ENCODE measurements around the gene SYNE3. TPM values are rescaled to one million over a fixed set of nuclear protein-coding genes. Genes with fewer than 3 reads are reported as not detected.
A peak's percentile ranks its signal among the peaks of the same experiment; 100 is the strongest.

Gene SYNE3
- total and polyA plus RNA-seq, 4 donors, result 0.47 to 9.0 (median 4.7) TPM

DNA sequence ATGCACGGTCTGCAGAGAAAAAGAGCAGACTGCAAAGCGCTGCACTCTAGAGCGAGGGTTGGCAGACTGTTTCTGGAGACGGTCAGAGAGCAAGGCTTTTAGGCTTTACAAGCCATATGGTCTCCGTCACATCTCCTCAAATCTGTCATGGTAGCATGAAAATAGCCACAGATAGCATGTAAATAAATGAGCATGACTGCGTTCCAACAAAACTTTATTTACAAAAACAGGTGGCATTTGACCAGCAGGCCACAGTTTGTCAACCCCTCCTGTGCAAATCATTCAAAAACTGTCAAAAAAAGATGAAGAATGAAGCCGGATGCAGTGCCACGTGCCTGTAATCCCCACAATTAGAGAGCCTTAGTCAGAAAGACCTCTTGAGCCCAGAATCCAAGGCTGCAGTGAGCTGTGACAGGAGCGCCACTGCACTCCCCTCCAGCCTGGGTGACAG is 18.9 kb downstream of the SYNE3 start:
- H3K27me3 ChIP-seq (ENCODE audit: control insufficient read depth in 4 of 4, insufficient read depth in 4 of 4, low read length in 3 of 4), result no peaks in the 10 kb centered on the region
- no peak for TF ChIP-seq JUND (IDR thresholded peaks at IDR 0.05)
- TF ChIP-seq YY1 (IDR thresholded peaks at IDR 0.05), result no peak
- no peak for TF ChIP-seq RXRA (IDR thresholded peaks at IDR 0.05)
- TF ChIP-seq NR2F2 (IDR thresholded peaks at IDR 0.05), result peak; percentile 87
- 74% methylated on average over 9 of the region's 9 CpGs for WGBS
- no peak overlapping the region for H3K27ac ChIP-seq (ENCODE audit: low read depth in 1 of 2, low read length in 2 of 2)
- peaks cover 0 to 38% (median 23%) of the 10 kb centered on the region in 4 donors for H3K4me1 ChIP-seq (ENCODE audit: control insufficient read depth in 4 of 4, insufficient read depth in 4 of 4, low read length in 3 of 4)
- no peak overlapping the region for H3K4me3 ChIP-seq (ENCODE audit: low read depth in 1 of 3, low read length in 3 of 3)
- no peaks in the 10 kb centered on the region for H3K9me3 ChIP-seq (ENCODE audit: control insufficient read depth in 4 of 4, low read length in 3 of 4)
- DNase-seq (ENCODE audit: low spot score), result no peak
- no peak overlapping the region for H3K9ac ChIP-seq (ENCODE audit: low read depth in 1 of 2, low read length in 2 of 2)
- H3K36me3 ChIP-seq (ENCODE audit: control insufficient read depth in 4 of 4, insufficient read depth in 3 of 4, low read depth in 1 of 4, low read length in 3 of 4), result peaks cover 0 to 3% (median 0%) of the 10 kb centered on the region in 4 donors

DNA sequence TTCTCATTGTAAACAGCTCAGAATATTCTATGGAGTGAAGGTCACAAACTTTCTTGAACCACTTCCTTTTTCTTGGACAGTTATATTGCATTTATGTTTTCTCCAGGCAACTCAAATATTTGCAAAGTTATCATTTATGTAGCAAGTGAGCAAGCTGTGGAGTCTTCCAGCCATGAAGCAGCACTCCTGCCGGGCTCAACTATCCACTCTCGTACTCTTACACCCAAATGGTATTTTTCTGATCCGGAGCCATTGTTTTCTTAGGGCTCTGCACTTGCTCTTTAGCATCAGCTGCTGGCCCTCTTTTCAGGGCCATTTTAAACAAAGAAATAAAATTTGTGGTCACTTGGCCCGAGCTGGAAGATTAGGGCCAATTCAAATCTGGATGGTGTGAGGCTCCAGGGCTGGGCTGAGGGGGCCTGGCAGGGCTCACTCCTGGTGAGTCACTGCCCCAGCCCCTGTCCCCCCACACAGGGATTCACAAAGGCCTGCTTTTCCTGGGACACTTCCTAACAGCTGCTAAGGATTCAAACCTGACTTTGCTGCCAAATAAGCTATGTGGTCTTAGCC is 19.7 kb downstream of the SYNE3 start:
- Histone ChIP-seq H3K9me3 (ENCODE audit: control insufficient read depth in 4 of 4, low read length in 3 of 4) (no peaks in the 10 kb centered on the region), H3K4me1 (ENCODE audit: control insufficient read depth in 4 of 4, insufficient read depth in 4 of 4, low read length in 3 of 4) (peaks cover 0 to 36% (median 22%) of the 10 kb centered on the region in 4 donors), H3K27me3 (ENCODE audit: control insufficient read depth in 4 of 4, insufficient read depth in 4 of 4, low read length in 3 of 4) (no peaks in the 10 kb centered on the region), H3K4me3 (ENCODE audit: low read depth in 1 of 3, low read length in 3 of 3) (no peak overlapping the region), H3K27ac (ENCODE audit: low read depth in 1 of 2, low read length in 2 of 2) (no peak overlapping the region), H3K9ac (ENCODE audit: low read depth in 1 of 2, low read length in 2 of 2) (no peak overlapping the region), H3K36me3 (ENCODE audit: control insufficient read depth in 4 of 4, insufficient read depth in 3 of 4, low read depth in 1 of 4, low read length in 3 of 4) (peaks cover 0 to 3% (median 0%) of the 10 kb centered on the region in 4 donors)
- no peak for TF ChIP-seq SP1 (IDR thresholded peaks at IDR 0.05)
- TF ChIP-seq RAD21 (IDR thresholded peaks at IDR 0.05), result no peak
- TF ChIP-seq, protein P1, sequence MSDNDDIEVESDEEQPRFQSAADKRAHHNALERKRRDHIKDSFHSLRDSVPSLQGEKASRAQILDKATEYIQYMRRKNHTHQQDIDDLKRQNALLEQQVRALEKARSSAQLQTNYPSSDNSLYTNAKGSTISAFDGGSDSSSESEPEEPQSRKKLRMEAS (IDR thresholded peaks at IDR 0.05), result no peak
- TF ChIP-seq, protein P2, sequence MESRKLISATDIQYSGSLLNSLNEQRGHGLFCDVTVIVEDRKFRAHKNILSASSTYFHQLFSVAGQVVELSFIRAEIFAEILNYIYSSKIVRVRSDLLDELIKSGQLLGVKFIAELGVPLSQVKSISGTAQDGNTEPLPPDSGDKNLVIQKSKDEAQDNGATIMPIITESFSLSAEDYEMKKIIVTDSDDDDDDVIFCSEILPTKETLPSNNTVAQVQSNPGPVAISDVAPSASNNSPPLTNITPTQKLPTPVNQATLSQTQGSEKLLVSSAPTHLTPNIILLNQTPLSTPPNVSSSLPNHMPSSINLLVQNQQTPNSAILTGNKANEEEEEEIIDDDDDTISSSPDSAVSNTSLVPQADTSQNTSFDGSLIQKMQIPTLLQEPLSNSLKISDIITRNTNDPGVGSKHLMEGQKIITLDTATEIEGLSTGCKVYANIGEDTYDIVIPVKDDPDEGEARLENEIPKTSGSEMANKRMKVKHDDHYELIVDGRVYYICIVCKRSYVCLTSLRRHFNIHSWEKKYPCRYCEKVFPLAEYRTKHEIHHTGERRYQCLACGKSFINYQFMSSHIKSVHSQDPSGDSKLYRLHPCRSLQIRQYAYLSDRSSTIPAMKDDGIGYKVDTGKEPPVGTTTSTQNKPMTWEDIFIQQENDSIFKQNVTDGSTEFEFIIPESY (IDR thresholded peaks at IDR 0.05), result no peak
- TF ChIP-seq JUND (IDR thresholded peaks at IDR 0.05), result no peak
- DNase-seq (ENCODE audit: low spot score), result no peak
- WGBS, result 62% methylated on average over 4 of the region's 4 CpGs

DNA sequence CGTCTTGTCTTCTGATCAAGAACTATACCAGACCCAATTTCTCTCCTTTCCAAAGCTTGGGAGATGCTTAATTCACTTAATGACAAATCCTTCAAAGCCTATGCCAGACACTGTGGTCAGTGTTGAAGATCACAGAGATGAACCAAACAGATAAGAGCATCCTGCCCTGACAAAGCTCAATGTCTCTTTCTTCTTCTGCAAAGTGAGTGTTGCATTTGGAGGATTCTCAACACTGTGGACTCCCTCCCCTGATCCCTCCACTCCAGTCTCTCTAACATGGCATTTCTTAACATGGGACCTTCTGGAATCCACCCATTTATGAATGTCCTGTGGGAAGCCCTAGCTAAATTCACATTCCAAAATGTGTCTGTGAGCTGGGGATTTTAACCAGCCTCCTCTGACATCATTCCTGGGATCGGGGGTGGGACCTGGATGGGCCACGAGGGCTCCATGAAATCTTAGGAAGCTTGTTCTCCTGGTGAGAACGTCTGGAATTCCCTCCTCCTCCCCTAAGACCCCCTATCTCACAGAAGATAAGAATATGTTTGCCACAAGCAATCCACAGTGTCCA is 20.3 kb downstream of the SYNE3 start:
- DNase-seq (ENCODE audit: low spot score), result no peak
- Histone ChIP-seq H3K27ac (ENCODE audit: low read depth in 1 of 2, low read length in 2 of 2) (peak overlapping the region in 1 of 2 donors; percentile 31), H3K27me3 (ENCODE audit: control insufficient read depth in 4 of 4, insufficient read depth in 4 of 4, low read length in 3 of 4) (no peaks in the 10 kb centered on the region), H3K9ac (ENCODE audit: low read depth in 1 of 2, low read length in 2 of 2) (no peak overlapping the region), H3K4me1 (ENCODE audit: control insufficient read depth in 4 of 4, insufficient read depth in 4 of 4, low read length in 3 of 4) (peaks cover 0 to 30% (median 21%) of the 10 kb centered on the region in 4 donors), H3K9me3 (ENCODE audit: control insufficient read depth in 4 of 4, low read length in 3 of 4) (no peaks in the 10 kb centered on the region), H3K4me3 (ENCODE audit: low read depth in 1 of 3, low read length in 3 of 3) (no peak overlapping the region), H3K36me3 (ENCODE audit: control insufficient read depth in 4 of 4, insufficient read depth in 3 of 4, low read depth in 1 of 4, low read length in 3 of 4) (peaks cover 0 to 3% (median 0%) of the 10 kb centered on the region in 4 donors)
- no peak for TF ChIP-seq RXRA (IDR thresholded peaks at IDR 0.05)
- no peak for TF ChIP-seq JUND (IDR thresholded peaks at IDR 0.05)
- no peak for TF ChIP-seq GABPA (IDR thresholded peaks at IDR 0.05 in 1 of 2, conservative IDR thresholded peaks at IDR 0.05 in 1 of 2)
- no peak for TF ChIP-seq RAD21 (IDR thresholded peaks at IDR 0.05)
- TF ChIP-seq EGR1 (IDR thresholded peaks at IDR 0.05; ENCODE audit: low read depth in 2 of 2), result no peak
- no peak for TF ChIP-seq FOXA1 (IDR thresholded peaks at IDR 0.05)
- TF ChIP-seq, protein P2 (IDR thresholded peaks at IDR 0.05), result no peak
- no peak for TF ChIP-seq NR2F2 (IDR thresholded peaks at IDR 0.05)
- no peak for TF ChIP-seq TAF1 (conservative IDR thresholded peaks at IDR 0.05)
- TF ChIP-seq, protein P3, sequence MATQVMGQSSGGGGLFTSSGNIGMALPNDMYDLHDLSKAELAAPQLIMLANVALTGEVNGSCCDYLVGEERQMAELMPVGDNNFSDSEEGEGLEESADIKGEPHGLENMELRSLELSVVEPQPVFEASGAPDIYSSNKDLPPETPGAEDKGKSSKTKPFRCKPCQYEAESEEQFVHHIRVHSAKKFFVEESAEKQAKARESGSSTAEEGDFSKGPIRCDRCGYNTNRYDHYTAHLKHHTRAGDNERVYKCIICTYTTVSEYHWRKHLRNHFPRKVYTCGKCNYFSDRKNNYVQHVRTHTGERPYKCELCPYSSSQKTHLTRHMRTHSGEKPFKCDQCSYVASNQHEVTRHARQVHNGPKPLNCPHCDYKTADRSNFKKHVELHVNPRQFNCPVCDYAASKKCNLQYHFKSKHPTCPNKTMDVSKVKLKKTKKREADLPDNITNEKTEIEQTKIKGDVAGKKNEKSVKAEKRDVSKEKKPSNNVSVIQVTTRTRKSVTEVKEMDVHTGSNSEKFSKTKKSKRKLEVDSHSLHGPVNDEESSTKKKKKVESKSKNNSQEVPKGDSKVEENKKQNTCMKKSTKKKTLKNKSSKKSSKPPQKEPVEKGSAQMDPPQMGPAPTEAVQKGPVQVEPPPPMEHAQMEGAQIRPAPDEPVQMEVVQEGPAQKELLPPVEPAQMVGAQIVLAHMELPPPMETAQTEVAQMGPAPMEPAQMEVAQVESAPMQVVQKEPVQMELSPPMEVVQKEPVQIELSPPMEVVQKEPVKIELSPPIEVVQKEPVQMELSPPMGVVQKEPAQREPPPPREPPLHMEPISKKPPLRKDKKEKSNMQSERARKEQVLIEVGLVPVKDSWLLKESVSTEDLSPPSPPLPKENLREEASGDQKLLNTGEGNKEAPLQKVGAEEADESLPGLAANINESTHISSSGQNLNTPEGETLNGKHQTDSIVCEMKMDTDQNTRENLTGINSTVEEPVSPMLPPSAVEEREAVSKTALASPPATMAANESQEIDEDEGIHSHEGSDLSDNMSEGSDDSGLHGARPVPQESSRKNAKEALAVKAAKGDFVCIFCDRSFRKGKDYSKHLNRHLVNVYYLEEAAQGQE (IDR thresholded peaks at IDR 0.05), result no peak
- TF ChIP-seq HNF4A (conservative IDR thresholded peaks at IDR 0.05), result no peak
- TF ChIP-seq, protein P4, sequence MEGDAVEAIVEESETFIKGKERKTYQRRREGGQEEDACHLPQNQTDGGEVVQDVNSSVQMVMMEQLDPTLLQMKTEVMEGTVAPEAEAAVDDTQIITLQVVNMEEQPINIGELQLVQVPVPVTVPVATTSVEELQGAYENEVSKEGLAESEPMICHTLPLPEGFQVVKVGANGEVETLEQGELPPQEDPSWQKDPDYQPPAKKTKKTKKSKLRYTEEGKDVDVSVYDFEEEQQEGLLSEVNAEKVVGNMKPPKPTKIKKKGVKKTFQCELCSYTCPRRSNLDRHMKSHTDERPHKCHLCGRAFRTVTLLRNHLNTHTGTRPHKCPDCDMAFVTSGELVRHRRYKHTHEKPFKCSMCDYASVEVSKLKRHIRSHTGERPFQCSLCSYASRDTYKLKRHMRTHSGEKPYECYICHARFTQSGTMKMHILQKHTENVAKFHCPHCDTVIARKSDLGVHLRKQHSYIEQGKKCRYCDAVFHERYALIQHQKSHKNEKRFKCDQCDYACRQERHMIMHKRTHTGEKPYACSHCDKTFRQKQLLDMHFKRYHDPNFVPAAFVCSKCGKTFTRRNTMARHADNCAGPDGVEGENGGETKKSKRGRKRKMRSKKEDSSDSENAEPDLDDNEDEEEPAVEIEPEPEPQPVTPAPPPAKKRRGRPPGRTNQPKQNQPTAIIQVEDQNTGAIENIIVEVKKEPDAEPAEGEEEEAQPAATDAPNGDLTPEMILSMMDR (IDR thresholded peaks at IDR 0.05; ENCODE audit: low read depth, low read length, missing input control), result no peak
- 61% methylated on average over 4 of the region's 4 CpGs for WGBS

All from liver (tissue), 9 donors.